Fibroblast of skin of left biceps (primary cell): Measurements from ENCODE around the gene RAB37.

ENCODE experiments used
- DNase-seq, 2 experiments: peaks; one replicate each; pipeline ENCODE4 v3.0.0-alpha.2; 2013; ENCODE audit warnings: low read depth in 2 of 2

The RAB37 gene

GRCh38 chr17:74736513-74737298, at the start of gene RAB37:
Gene RAB37, plus strand, starts transcription at chr17:74737256. Its CDS starts 17 bp downstream, at chr17:74737273.
- DNase-seq = no peak

- no peak for DNase-seq
Measured at GRCh38 chr17:74687886-74688285, 49.2 kb upstream of the RAB37 start.

- DNase-seq = no peak
Measured at GRCh38 chr17:74690409-74690825, 46.6 kb upstream of the RAB37 start.

GRCh38 chr17:74691151-74691550, 45.9 kb upstream of the RAB37 start:
- DNase-seq = no peak

- no peak for DNase-seq
Measured at GRCh38 chr17:74694081-74694480, 43.0 kb upstream of the RAB37 start.

GRCh38 chr17:74695629-74696028, 41.4 kb upstream of the RAB37 start:
- DNase-seq = no peak

- no peak for DNase-seq
Measured at GRCh38 chr17:74697515-74697914, 39.5 kb upstream of the RAB37 start.

GRCh38 chr17:74698069-74698468, 39.0 kb upstream of the RAB37 start:
- no peak for DNase-seq

GRCh38 chr17:74699236-74699635, 37.8 kb upstream of the RAB37 start:
- no peak for DNase-seq

GRCh38 chr17:74702116-74702871, 34.8 kb upstream of the RAB37 start:
- DNase-seq = no peak

GRCh38 chr17:74703311-74703710, 33.7 kb upstream of the RAB37 start:
- DNase-seq = no peak

GRCh38 chr17:74704544-74704943, 32.5 kb upstream of the RAB37 start:
- no peak for DNase-seq

GRCh38 chr17:74711058-74711824, 25.8 kb upstream of the RAB37 start:
- DNase-seq = no peak

- no peak for DNase-seq
Measured at GRCh38 chr17:74712301-74712700, 24.8 kb upstream of the RAB37 start.

GRCh38 chr17:74712756-74713155, 24.3 kb upstream of the RAB37 start, which contains the start of gene CD300LF:
Gene CD300LF, minus strand, starts transcription at chr17:74712923. Its CDS starts 57 bp downstream, at chr17:74712866.
- DNase-seq = no peak

- no peak for DNase-seq
Measured at GRCh38 chr17:74713171-74713755, 23.8 kb upstream of the RAB37 start.

- no peak for DNase-seq
Measured at GRCh38 chr17:74715144-74715543, 21.9 kb upstream of the RAB37 start.

- no peak for DNase-seq
Measured at GRCh38 chr17:74720506-74720905, 16.6 kb upstream of the RAB37 start.

- no peak for DNase-seq
Measured at GRCh38 chr17:74722782-74723181, 14.3 kb upstream of the RAB37 start.

- no peak for DNase-seq
Measured at GRCh38 chr17:74723891-74724290, 13.2 kb upstream of the RAB37 start.

- DNase-seq = no peak
Measured at GRCh38 chr17:74725111-74725510, 11.9 kb upstream of the RAB37 start.
